Measurements from ENCODE around the gene EFCAB13. TPM values are rescaled to one million over a fixed set of nuclear protein-coding genes. Genes with fewer than 3 reads are reported as not detected.

Gene EFCAB13
- total RNA-seq = 1 to 10 TPM; 5.9 to 9.1 TPM

GRCh38 chr17:47323382-47324223, at the start of gene EFCAB13:
TSS of gene EFCAB13 (plus strand) at chr17:47323955. CDS start at chr17:47328354, 4,399 bp downstream.
- peak within 1 kb of the TSS; percentile 94 for H3K27ac Mint-ChIP-seq
- H3K36me3 Mint-ChIP-seq = no peaks in the 10 kb centered on the region
- CTCF ChIA-PET = interaction anchor here (0.8 to 3.7 kb wide), 7 partner anchors 8 to 1631 kb away, joined by 3 to 14 read pairs (median 3); no protein-coding TSS in a partner anchor
- H3K4me1 Mint-ChIP-seq = peaks cover 15% of the 10 kb centered on the region
- peaks cover 5% of the 10 kb centered on the region for H3K9me3 Mint-ChIP-seq (ENCODE audit: low read depth)
- DNase-seq = peak; percentile 87
- peaks cover 23% of the 10 kb centered on the region for H3K27me3 Mint-ChIP-seq
- ATAC-seq = peak; percentile 91
- peak within 1 kb of the TSS; percentile 98 for H3K4me3 Mint-ChIP-seq

GRCh38 chr17:47274319-47275069, 49.3 kb upstream of the EFCAB13 start:
- CTCF ChIA-PET = no interaction called here

GRCh38 chr17:47275245-47275984, 48.3 kb upstream of the EFCAB13 start:
- Mint-ChIP-seq H3K27me3 (peaks cover 9% of the 10 kb centered on the region), H3K4me1 (peaks cover 6% of the 10 kb centered on the region), H3K4me3 (no peak overlapping the region), H3K9me3 (ENCODE audit: low read depth) (no peaks in the 10 kb centered on the region), H3K36me3 (no peaks in the 10 kb centered on the region), H3K27ac (no peak overlapping the region)
- DNase-seq = no peak
- CTCF ChIA-PET = no interaction called here
- ATAC-seq = no peak

More at GRCh38 chr17:47274319-47275069, 49.3 kb upstream of the EFCAB13 start:
- H3K27me3 Mint-ChIP-seq = peaks cover 9% of the 10 kb centered on the region
- no peak overlapping the region for H3K4me3 Mint-ChIP-seq
- no peak for DNase-seq
- no peak for ATAC-seq
- peaks cover 2% of the 10 kb centered on the region for H3K36me3 Mint-ChIP-seq
- H3K27ac Mint-ChIP-seq = no peak overlapping the region
- H3K4me1 Mint-ChIP-seq = peaks cover 6% of the 10 kb centered on the region
- peaks cover 2% of the 10 kb centered on the region for H3K9me3 Mint-ChIP-seq (ENCODE audit: low read depth)

- Mint-ChIP-seq H3K9me3 (ENCODE audit: low read depth) (no peaks in the 10 kb centered on the region), H3K27ac (no peak overlapping the region), H3K4me3 (no peak overlapping the region), H3K4me1 (peaks cover 6% of the 10 kb centered on the region), H3K27me3 (peaks cover 9% of the 10 kb centered on the region), H3K36me3 (no peaks in the 10 kb centered on the region)
- ATAC-seq (no peak), DNase-seq (no peak)
- CTCF ChIA-PET = interaction anchor here (0.7 kb wide), 1 partner anchor 909 kb away, joined by 3 read pairs; no protein-coding TSS in a partner anchor
These were observed 47.3 kb upstream of the EFCAB13 start for GRCh38 chr17:47276444-47276843.

GRCh38 chr17:47276868-47277267, 46.9 kb upstream of the EFCAB13 start:
- H3K27me3 Mint-ChIP-seq = peaks cover 9% of the 10 kb centered on the region
- H3K4me3 Mint-ChIP-seq = no peak overlapping the region
- H3K27ac Mint-ChIP-seq = no peak overlapping the region
- no peak for ATAC-seq
- peaks cover 6% of the 10 kb centered on the region for H3K4me1 Mint-ChIP-seq
- H3K36me3 Mint-ChIP-seq = no peaks in the 10 kb centered on the region
- CTCF ChIA-PET = interaction anchor here (0.7 kb wide), 1 partner anchor 909 kb away, joined by 3 read pairs; no protein-coding TSS in a partner anchor
- DNase-seq = no peak
- no peaks in the 10 kb centered on the region for H3K9me3 Mint-ChIP-seq (ENCODE audit: low read depth)

GRCh38 chr17:47277921-47278320, 45.8 kb upstream of the EFCAB13 start:
- CTCF ChIA-PET = no interaction called here
- no peak for DNase-seq

GRCh38 chr17:47278561-47278960, 45.2 kb upstream of the EFCAB13 start:
- CTCF ChIA-PET = no interaction called here
- Mint-ChIP-seq H3K27ac (no peak overlapping the region), H3K27me3 (peaks cover 9% of the 10 kb centered on the region), H3K9me3 (ENCODE audit: low read depth) (no peaks in the 10 kb centered on the region), H3K36me3 (no peaks in the 10 kb centered on the region), H3K4me1 (peaks cover 6% of the 10 kb centered on the region), H3K4me3 (no peak overlapping the region)
- no peak for DNase-seq
- no peak for ATAC-seq

More at GRCh38 chr17:47277921-47278320, 45.8 kb upstream of the EFCAB13 start:
- Mint-ChIP-seq H3K27me3 (peaks cover 9% of the 10 kb centered on the region), H3K27ac (no peak overlapping the region), H3K9me3 (ENCODE audit: low read depth) (no peaks in the 10 kb centered on the region), H3K4me3 (no peak overlapping the region), H3K4me1 (peaks cover 6% of the 10 kb centered on the region), H3K36me3 (no peaks in the 10 kb centered on the region)
- no peak for ATAC-seq

- CTCF ChIA-PET = no interaction called here
- H3K4me3 Mint-ChIP-seq = no peak overlapping the region
- H3K27ac Mint-ChIP-seq = no peak overlapping the region
- H3K27me3 Mint-ChIP-seq = peaks cover 10% of the 10 kb centered on the region
- DNase-seq (no peak), ATAC-seq (no peak)
- H3K4me1 Mint-ChIP-seq = peaks cover 6% of the 10 kb centered on the region
- no peaks in the 10 kb centered on the region for H3K9me3 Mint-ChIP-seq (ENCODE audit: low read depth)
- H3K36me3 Mint-ChIP-seq = no peaks in the 10 kb centered on the region
These were observed 44.5 kb upstream of the EFCAB13 start for GRCh38 chr17:47279062-47279801.

GRCh38 chr17:47280072-47280811, 43.5 kb upstream of the EFCAB13 start:
- Mint-ChIP-seq H3K4me3 (no peak overlapping the region), H3K9me3 (ENCODE audit: low read depth) (no peaks in the 10 kb centered on the region), H3K27me3 (peaks cover 8% of the 10 kb centered on the region), H3K27ac (no peak overlapping the region), H3K4me1 (peaks cover 6% of the 10 kb centered on the region), H3K36me3 (no peaks in the 10 kb centered on the region)
- ATAC-seq = no peak
- CTCF ChIA-PET = interaction anchor here (0.7 kb wide), 1 partner anchor 21 kb away, joined by 3 read pairs; no protein-coding TSS in a partner anchor
- no peak for DNase-seq

- no peak for ATAC-seq
- no peak for DNase-seq
- Mint-ChIP-seq H3K9me3 (ENCODE audit: low read depth) (no peaks in the 10 kb centered on the region), H3K4me3 (no peak overlapping the region), H3K4me1 (peaks cover 9% of the 10 kb centered on the region), H3K36me3 (no peaks in the 10 kb centered on the region), H3K27me3 (peaks cover 8% of the 10 kb centered on the region), H3K27ac (no peak overlapping the region)
- CTCF ChIA-PET = interaction anchor here (1.0 kb wide), 1 partner anchor 34 kb away, joined by 3 read pairs; no protein-coding TSS in a partner anchor
These were observed 42.5 kb upstream of the EFCAB13 start for GRCh38 chr17:47281216-47281615.

- CTCF ChIA-PET = interaction anchor here (0.8 to 1.0 kb wide), 2 partner anchors 25 to 56 kb away, joined by 3 to 4 read pairs; no protein-coding TSS in a partner anchor
These were observed 38.8 kb upstream of the EFCAB13 start for GRCh38 chr17:47285003-47285402.

More at GRCh38 chr17:47285003-47285402, 38.8 kb upstream of the EFCAB13 start:
- Mint-ChIP-seq H3K27me3 (peaks cover 6% of the 10 kb centered on the region), H3K27ac (no peak overlapping the region), H3K36me3 (no peaks in the 10 kb centered on the region), H3K9me3 (ENCODE audit: low read depth) (no peaks in the 10 kb centered on the region), H3K4me1 (peaks cover 16% of the 10 kb centered on the region), H3K4me3 (no peak overlapping the region)
- ATAC-seq (no peak), DNase-seq (no peak)
